HEK293T (cell line): Measurements from ENCODE around the gene CERS3.

Source experiments
- CTCF ChIA-PET: fragments of 350-600 bp; formaldehyde crosslinking; extraction: SDS; loops from one replicate; lab custom pipeline; 2021; ENCODE audit warnings: antibody characterized with exemption, inconsistent platforms; lab: Yijun Ruan, JAX
- POLR2A ChIA-PET: fragments of 350-600 bp; formaldehyde crosslinking; extraction: SDS; loops from one replicate; lab custom pipeline; 2020; ENCODE audit warnings: antibody characterized with exemption, inconsistent platforms; lab: Yijun Ruan, JAX
- DNase-seq: peaks from one replicate; pipeline ENCODE4 v3.0.0; 2012; ENCODE audit warnings: mixed read lengths; ENCODE audit errors: extremely low spot score
- ARNT ChIP-seq: fragments of 450-650 bp; IDR thresholded peaks from 2 replicates; pipeline ENCODE4 v1.6.1; 2017; ENCODE audit warnings: mild to moderate bottlenecking
- BHLHE40 ChIP-seq: fragments of 450-650 bp; IDR thresholded peaks from 2 replicates; pipeline ENCODE4 v1.6.1; 2016; ENCODE audit warnings: mild to moderate bottlenecking, moderate library complexity, borderline replicate concordance
- CTBP1 ChIP-seq: fragments of 450-650 bp; IDR thresholded peaks from 2 replicates; pipeline ENCODE4 v1.6.1; 2016; ENCODE audit warnings: borderline replicate concordance
- ELF4 ChIP-seq: fragments of 450-650 bp; IDR thresholded peaks from 2 replicates; pipeline ENCODE4 v1.6.1; 2017; ENCODE audit warnings: antibody characterized with exemption
- FOXA1 ChIP-seq: fragments of 450-650 bp; IDR thresholded peaks from 2 replicates; pipeline ENCODE4 v1.6.1; 2016; ENCODE audit warnings: mild to moderate bottlenecking
- FOXK2 ChIP-seq: fragments of 450-650 bp; IDR thresholded peaks from 2 replicates; pipeline ENCODE4 v1.6.1; 2016; ENCODE audit warnings: mild to moderate bottlenecking
- FOXM1 ChIP-seq: fragments of 450-650 bp; IDR thresholded peaks from 2 replicates; pipeline ENCODE4 v1.6.1; 2017; ENCODE audit warnings: mild to moderate bottlenecking, borderline replicate concordance
- HDGF ChIP-seq: fragments of 450-650 bp; IDR thresholded peaks from 2 replicates; pipeline ENCODE4 v1.6.1; 2017; ENCODE audit warnings: antibody characterized with exemption, borderline replicate concordance
- L3MBTL2 ChIP-seq: fragments of 450-650 bp; conservative IDR thresholded peaks from 2 replicates; pipeline ENCODE4 v1.6.1; 2016; ENCODE audit warnings: mild to moderate bottlenecking
- LEF1 ChIP-seq: fragments of 450-650 bp; IDR thresholded peaks from 2 replicates; pipeline ENCODE4 v1.6.1; 2017; ENCODE audit warnings: mild to moderate bottlenecking, borderline replicate concordance
- NFRKB ChIP-seq: fragments of 450-650 bp; IDR thresholded peaks from 2 replicates; pipeline ENCODE4 v1.6.1; 2016; ENCODE audit warnings: mild to moderate bottlenecking, moderate library complexity
- PKNOX1 ChIP-seq: fragments of 450-650 bp; IDR thresholded peaks from 2 replicates; pipeline ENCODE4 v1.6.1; 2016
- SP1 ChIP-seq: fragments of 450-650 bp; IDR thresholded peaks from 2 replicates; pipeline ENCODE4 v1.6.1; 2017
- SUZ12 ChIP-seq: fragments of 450-650 bp; IDR thresholded peaks from 2 replicates; pipeline ENCODE4 v1.6.1; 2016; ENCODE audit warnings: mild to moderate bottlenecking
- TARDBP ChIP-seq: fragments of 450-650 bp; IDR thresholded peaks from 2 replicates; pipeline ENCODE4 v1.6.1; 2016
- ZNF384 ChIP-seq: fragments of 450-650 bp; IDR thresholded peaks from 2 replicates; pipeline ENCODE4 v1.6.1; 2016

CERS3 gene

GRCh38 chr15:100569391-100569790 is 40.6 kb upstream of the CERS3 start:
- ChIA-PET CTCF (no interaction called here), POLR2A (no interaction called here)
- no peak for TF ChIP-seq ZNF384
- TF ChIP-seq CTBP1, result no peak
- TF ChIP-seq ARNT, result no peak
- no peak for TF ChIP-seq FOXK2
- DNase-seq, result no peak

DNA sequence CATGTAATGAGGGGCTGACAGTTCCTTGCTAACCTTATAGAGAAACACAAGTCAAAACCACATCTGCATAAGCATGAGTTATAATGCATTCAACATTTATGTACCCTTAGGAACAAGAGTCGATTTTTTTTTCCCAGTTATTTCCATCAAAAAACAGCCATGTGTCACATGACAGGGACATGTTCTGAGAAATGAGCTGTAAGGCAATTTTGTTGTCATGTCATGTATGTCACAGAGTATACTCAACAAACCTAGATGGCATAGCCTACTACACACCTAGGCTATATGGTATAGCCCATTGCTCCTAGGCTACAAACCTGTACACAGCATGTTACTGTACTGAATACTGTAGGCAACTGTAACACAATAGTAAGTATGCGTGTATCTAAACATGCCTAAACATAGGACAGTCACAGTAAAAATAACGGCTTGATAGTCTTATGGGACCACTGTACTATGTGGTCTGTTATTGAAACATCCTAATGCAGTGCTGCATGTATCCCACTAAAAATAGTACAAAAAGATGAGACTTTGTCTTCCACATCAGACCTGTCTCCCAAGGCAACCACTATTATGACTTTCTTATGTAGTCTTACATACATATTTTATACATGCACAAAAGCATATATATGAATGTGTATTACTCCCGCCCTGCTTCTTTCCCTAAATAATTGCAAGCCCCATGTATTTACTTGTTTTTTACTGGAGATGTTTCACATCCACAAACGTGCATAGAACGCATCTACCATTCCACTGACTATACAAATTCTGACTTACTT is 38.3 kb upstream of the CERS3 start:
- ChIA-PET POLR2A (no interaction called here), CTCF (no interaction called here)
- DNase-seq, result no peak
- no peak for TF ChIP-seq TARDBP
- no peak for TF ChIP-seq SUZ12
- no peak for TF ChIP-seq CTBP1
- TF ChIP-seq NFRKB, result no peak
- TF ChIP-seq FOXK2, result no peak
- TF ChIP-seq PKNOX1, result no peak
- no peak for TF ChIP-seq FOXA1
- no peak for TF ChIP-seq L3MBTL2
- TF ChIP-seq FOXM1, result no peak
- no peak for TF ChIP-seq SP1
- TF ChIP-seq ZNF384, result no peak
- no peak for TF ChIP-seq HDGF
- TF ChIP-seq ARNT, result no peak
- no peak for TF ChIP-seq LEF1
- TF ChIP-seq ELF4, result no peak
- TF ChIP-seq BHLHE40, result no peak

- no peak for TF ChIP-seq PKNOX1
- no peak for TF ChIP-seq HDGF
- DNase-seq, result no peak
- CTCF ChIA-PET, result no interaction called here
- POLR2A ChIA-PET, result no interaction called here
Measured at GRCh38 chr15:100565591-100565990, 36.8 kb upstream of the CERS3 start.

DNA sequence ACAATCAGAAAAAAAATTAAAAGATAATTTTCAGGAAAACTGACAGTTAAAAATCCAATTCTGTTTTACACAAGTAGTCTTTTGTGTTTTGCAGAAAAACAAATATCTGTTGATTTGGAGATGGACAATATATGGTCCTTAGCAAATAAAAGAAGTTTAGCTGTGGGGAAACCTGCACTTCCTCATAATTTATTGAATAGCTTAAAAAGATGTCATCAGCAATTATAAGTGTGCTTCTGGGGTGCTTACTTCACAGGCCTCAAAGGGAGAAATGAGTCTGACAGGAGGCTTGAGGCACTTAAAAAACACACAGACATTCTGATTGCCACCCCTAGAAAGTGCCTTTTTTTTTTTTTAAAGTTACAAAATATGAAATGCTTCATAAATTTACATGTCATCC is 31.6 kb upstream of the CERS3 start:
- no peak for DNase-seq
- CTCF ChIA-PET, result interaction anchor here (0.6 kb wide), 1 partner anchor 448 kb away, joined by 4 read pairs; no protein-coding TSS in a partner anchor
- POLR2A ChIA-PET, result no interaction called here
- TF ChIP-seq HDGF (no peak), TARDBP (no peak), ARNT (no peak), L3MBTL2 (no peak), NFRKB (no peak), LEF1 (no peak), ZNF384 (no peak), FOXM1 (no peak), PKNOX1 (no peak), SUZ12 (no peak), BHLHE40 (no peak), FOXK2 (no peak), CTBP1 (no peak), SP1 (no peak)

DNA sequence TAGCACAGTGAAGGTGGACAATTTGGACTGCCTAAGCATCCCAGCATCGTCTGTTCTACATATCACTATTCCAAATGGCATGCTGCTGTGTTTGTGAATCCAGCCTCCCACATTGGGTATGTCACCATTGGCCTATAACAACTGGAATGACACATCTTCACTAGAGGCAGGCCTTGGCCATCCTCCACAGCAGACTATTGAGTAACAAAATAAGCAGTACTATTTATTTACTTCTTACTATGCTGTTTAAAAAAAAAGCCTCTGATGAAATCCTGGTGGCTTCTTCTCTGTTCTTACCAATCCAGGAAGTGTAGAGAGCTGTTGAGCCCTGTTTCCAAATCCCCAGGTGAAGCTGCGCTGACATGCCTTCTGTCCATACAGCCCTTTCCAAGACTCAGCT is 30.6 kb upstream of the CERS3 start:
- no peak for TF ChIP-seq LEF1
- TF ChIP-seq CTBP1, result no peak
- TF ChIP-seq HDGF, result no peak
- no peak for TF ChIP-seq PKNOX1
- no peak for TF ChIP-seq TARDBP
- TF ChIP-seq FOXK2, result no peak
- no peak for TF ChIP-seq SP1
- TF ChIP-seq FOXA1, result no peak
- CTCF ChIA-PET, result no interaction called here
- POLR2A ChIA-PET, result no interaction called here
- no peak for DNase-seq

DNA sequence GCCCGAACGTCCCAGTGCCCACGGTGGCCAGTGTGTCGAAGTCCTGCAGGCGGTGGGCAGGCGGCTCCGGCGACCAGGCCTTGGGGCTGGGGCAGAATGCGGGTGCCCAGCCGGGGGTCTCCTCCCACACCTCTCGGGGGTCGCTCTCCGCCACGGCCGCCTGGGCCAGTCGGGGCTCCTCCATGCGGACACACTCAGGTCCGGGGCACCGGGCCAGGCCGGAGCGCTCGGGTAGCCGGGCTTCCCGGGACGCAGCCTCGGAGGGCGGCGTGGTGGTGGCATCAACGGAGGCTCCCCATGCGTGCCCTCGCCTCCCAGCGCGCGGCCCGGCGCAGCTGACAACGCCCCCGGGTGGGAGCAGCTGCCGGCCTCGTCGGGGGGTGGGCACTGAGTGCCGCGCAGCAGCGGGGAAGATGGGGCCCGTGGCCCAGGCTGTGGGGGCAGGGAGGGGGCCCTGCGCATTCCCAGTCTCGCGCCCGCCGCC is 30.1 kb upstream of the CERS3 start:
- no peak for DNase-seq
- TF ChIP-seq ZNF384, result no peak
- TF ChIP-seq ARNT, result no peak
- no peak for TF ChIP-seq CTBP1
- TF ChIP-seq PKNOX1, result no peak
- no peak for TF ChIP-seq FOXK2
- TF ChIP-seq NFRKB, result no peak
- POLR2A ChIA-PET, result no interaction called here
- CTCF ChIA-PET, result no interaction called here
